Stomach (tissue), 9 donors: Measurements from ENCODE around the gene FAM234B. TPM values are rescaled to one million over a fixed set of nuclear protein-coding genes. Genes with fewer than 3 reads are reported as not detected.

ENCODE experiments used
- DNase-seq, 2 donors: peaks; one replicate each; pipeline versions ENCODE4 v3.0.0 to v3.0.0-alpha.2; 2013 to 2019
- H3K27ac ChIP-seq, 5 donors: fragments of 200-600 bp in 4 of 5; sonication (generic) in 4 of 5; one replicate each; pipeline ENCODE4 v1.5.1; 2013 to 2019; ENCODE audit warnings: mild to moderate bottlenecking in 1 of 5, moderate library complexity in 1 of 5
- H3K27me3 ChIP-seq, 3 donors: fragments of 200-600 bp; sonication (generic); one replicate each; pipeline ENCODE4 v1.5.1; 2017 to 2019; ENCODE audit warnings: mixed run types in 1 of 3
- H3K36me3 ChIP-seq, 4 donors: fragments of 200-600 bp; sonication (generic); 1 replicate in 3 of 4; 2 replicates in 1 of 4; pipeline ENCODE4 v1.5.1; 2016 to 2019
- H3K4me1 ChIP-seq, 4 donors: fragments of 200-600 bp; sonication (generic); one replicate each; pipeline ENCODE4 v1.5.1; 2016 to 2019
- H3K4me3 ChIP-seq, 4 donors: fragments of 200-600 bp; sonication (generic) in 3 of 4; one replicate each; pipeline ENCODE4 v1.5.1; 2016 to 2019; ENCODE audit warnings: mild to moderate bottlenecking in 1 of 4
- H3K9me3 ChIP-seq, 4 donors: fragments of 200-600 bp; sonication (generic); one replicate each; pipeline ENCODE4 v1.5.1; 2016 to 2019
- EP300 ChIP-seq: sonication (generic); formaldehyde crosslinking; IDR thresholded peaks from one replicate; pipeline ENCODE4 v1.6.1; 2017; ENCODE audit warnings: antibody characterized with exemption
- POLR2A ChIP-seq, 4 donors: fragments of 450-650 bp; IDR thresholded peaks; one replicate each; pipeline ENCODE4 v1.6.1; 2016; ENCODE audit warnings: antibody characterized with exemption in 4 of 4, control low read depth in 2 of 4, mild to moderate bottlenecking in 1 of 4, moderate library complexity in 1 of 4
- POLR2AphosphoS5 ChIP-seq, 3 donors: sonication (generic); formaldehyde crosslinking; IDR thresholded peaks; one replicate each; pipeline ENCODE4 v1.6.1; 2016; ENCODE audit warnings: antibody characterized with exemption in 3 of 3
- WGBS, 5 donors: extraction: QIAGEN DNeasy Blood & Tissue Kit in 3 of 5; methylation state at CpG; one replicate each; pipeline versions ENCODE4 v1.1.5 to v1.1.7; 2013 to 2018; 5-methylcytosine and 5-hydroxymethylcytosine counted together
- intact Hi-C: fragments of 100-400 bp; cut with DNase I; formaldehyde crosslinking; loops from one replicate; pipeline ENCODE4 v1.15.1; 2023; ENCODE audit warnings: low total_unique reads
- polyA plus RNA-seq, 3 donors: library from polyadenylated mRNA; stranded (reverse); fragments of 200-250 nt; gene quantifications; one replicate each; pipeline ENCODE4 v1.2.3, GENCODE V29; 2013
- total RNA-seq, 5 donors: library from RNA; depleted of rRNA; stranded (reverse); fragments of >200 nt; gene quantifications; one replicate each; pipeline versions ENCODE4 v1.1.0 to v1.2.3, GENCODE V29; 2014 to 2016
- TF ChIP-seq, protein P1 (sequence below), 7 experiments: fragments of 450-650 bp in 4 of 7; fragments of 200-600 bp in 3 of 7; sonication (generic) in 3 of 7; IDR thresholded peaks; one replicate each; pipeline ENCODE4 v1.5.1; 2016 to 2019; ENCODE audit warnings: antibody characterized with exemption in 7 of 7, control low read depth in 2 of 7, mild to moderate bottlenecking in 1 of 7
- donor health status: healthy with polysubstance abuse.
- donor health status: Bipolar disorder and iron deficiency.
- donor health status: healthy.

FAM234B gene
- total and polyA plus RNA-seq, 8 donors = 0.87 to 6.2 (median 2.5) TPM; not detected in 2

DNA sequence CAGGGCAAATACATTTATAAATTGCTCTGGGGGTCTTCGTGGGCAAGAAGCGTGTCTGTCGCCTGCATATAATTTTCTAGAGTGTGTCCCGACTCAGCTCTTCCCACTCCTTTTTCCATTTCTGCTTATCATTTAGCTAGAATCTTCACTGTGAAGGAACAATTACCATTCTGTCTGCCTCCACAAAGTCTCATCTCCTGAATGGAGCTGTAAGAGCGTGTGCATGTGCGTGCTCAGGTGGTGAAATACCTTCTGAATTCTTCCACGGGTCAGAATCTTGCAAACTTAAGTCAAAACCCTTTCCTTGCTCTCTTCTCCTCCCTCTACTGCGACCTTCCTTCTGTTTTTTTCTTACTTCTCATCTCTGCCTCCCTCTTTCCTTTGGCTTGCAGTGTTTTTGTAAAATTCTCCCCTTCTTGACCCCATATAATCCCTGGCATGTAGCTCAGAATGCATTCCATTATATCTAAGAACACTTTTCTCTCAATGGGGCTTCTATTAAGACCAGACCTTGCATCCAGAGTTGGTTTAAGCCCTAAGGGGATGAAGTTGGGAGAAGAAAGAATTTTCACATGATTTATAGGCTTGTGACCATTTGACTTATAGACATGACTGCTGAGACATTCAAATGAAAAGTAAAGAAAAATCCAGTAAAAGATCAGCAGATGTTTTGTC lies 84.2 kb downstream of the FAM234B start:
- Histone ChIP-seq H3K4me1 (peaks cover 0 to 6% (median 3%) of the 10 kb centered on the region in 4 donors), H3K36me3 (no peaks in the 10 kb centered on the region), H3K27ac (no peak overlapping the region), H3K27me3 (no peaks in the 10 kb centered on the region), H3K9me3 (no peaks in the 10 kb centered on the region), H3K4me3 (no peak overlapping the region)
- DNase-seq = no peak
- intact Hi-C loops = no loop called here
- TF ChIP-seq, protein P1, sequence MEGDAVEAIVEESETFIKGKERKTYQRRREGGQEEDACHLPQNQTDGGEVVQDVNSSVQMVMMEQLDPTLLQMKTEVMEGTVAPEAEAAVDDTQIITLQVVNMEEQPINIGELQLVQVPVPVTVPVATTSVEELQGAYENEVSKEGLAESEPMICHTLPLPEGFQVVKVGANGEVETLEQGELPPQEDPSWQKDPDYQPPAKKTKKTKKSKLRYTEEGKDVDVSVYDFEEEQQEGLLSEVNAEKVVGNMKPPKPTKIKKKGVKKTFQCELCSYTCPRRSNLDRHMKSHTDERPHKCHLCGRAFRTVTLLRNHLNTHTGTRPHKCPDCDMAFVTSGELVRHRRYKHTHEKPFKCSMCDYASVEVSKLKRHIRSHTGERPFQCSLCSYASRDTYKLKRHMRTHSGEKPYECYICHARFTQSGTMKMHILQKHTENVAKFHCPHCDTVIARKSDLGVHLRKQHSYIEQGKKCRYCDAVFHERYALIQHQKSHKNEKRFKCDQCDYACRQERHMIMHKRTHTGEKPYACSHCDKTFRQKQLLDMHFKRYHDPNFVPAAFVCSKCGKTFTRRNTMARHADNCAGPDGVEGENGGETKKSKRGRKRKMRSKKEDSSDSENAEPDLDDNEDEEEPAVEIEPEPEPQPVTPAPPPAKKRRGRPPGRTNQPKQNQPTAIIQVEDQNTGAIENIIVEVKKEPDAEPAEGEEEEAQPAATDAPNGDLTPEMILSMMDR (IDR thresholded peaks at IDR 0.05) = no peak
- TF ChIP-seq POLR2AphosphoS5 (IDR thresholded peaks at IDR 0.05) (no peak), EP300 (no peak), POLR2A (IDR thresholded peaks at IDR 0.05) (no peak)
- WGBS, 5 donors = 87 to 94% (median 91%) methylated on average over 8 of the region's 8 CpGs

DNA sequence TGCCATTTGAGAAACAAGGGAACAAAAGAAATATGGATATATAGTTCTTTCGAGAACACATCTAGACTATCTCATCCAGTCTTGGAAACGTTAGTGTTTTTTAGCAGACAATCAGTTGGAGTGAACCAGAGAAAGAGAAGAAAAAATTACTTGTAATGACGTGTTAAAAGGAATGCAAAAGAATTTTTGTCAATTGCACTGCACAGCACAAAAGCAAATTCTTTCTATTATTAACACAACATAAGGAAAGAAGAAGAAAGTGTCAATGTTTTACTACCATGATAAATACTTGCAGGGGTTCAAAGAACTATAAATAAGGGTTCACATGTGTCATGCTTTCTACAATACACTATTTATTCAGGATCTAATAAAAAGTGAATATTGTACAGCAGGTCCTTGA lies 86.8 kb downstream of the FAM234B start:
- WGBS, 5 donors = 46 to 64% (median 50%) methylated on average over 3 of the region's 3 CpGs
- peaks cover 0 to 14% (median 3%) of the 10 kb centered on the region in 4 donors for H3K4me1 ChIP-seq
- H3K9me3 ChIP-seq = no peaks in the 10 kb centered on the region
- DNase-seq = no peak
- no peak overlapping the region for H3K4me3 ChIP-seq
- H3K36me3 ChIP-seq = no peaks in the 10 kb centered on the region
- H3K27ac ChIP-seq = no peak overlapping the region
- TF ChIP-seq EP300 = no peak
- intact Hi-C loops = no loop called here
- H3K27me3 ChIP-seq = no peaks in the 10 kb centered on the region

Other genes starting within 250 kb of the FAM234B start
- 100 to 1,000 TPM in 1 of 5 donors, 10 to 100 TPM in 3, 1 to 10 TPM in 1; 9.6 to 108 (median 21.4) TPM for gene DDX47, start 231.0 kb upstream of the FAM234B start, total RNA-seq
- 10 to 100 TPM; 31.0 to 37.9 (median 32.6) TPM for gene DDX47, start 231.0 kb upstream of the FAM234B start, polyA plus RNA-seq
- gene GPRC5A, start 152.8 kb upstream of the FAM234B start, total RNA-seq = 100 to 1,000 TPM in 1 of 5 donors, 10 to 100 TPM in 2, 1 to 10 TPM in 1, under 1 TPM in 1; 0.58 to 112 (median 39.5) TPM
- gene GPRC5A, start 152.8 kb upstream of the FAM234B start, polyA plus RNA-seq = 10 to 100 TPM in 1 of 3 donors, 1 to 10 TPM in 2; 4.0 to 89.1 (median 8.4) TPM
- gene GPRC5D, start 92.2 kb upstream of the FAM234B start, total RNA-seq = not detected
- gene GPRC5D, start 92.2 kb upstream of the FAM234B start, polyA plus RNA-seq = under 1 TPM in 1 of 3 donors, not detected in 2; 0.18 TPM
- 10 to 100 TPM in 2 of 5 donors, 1 to 10 TPM in 2, under 1 TPM in 1; 0.45 to 43.2 (median 8.2) TPM for gene HEBP1, start 44.1 kb upstream of the FAM234B start, total RNA-seq
- 10 to 100 TPM; 41.7 to 57.3 (median 51.8) TPM for gene HEBP1, start 44.1 kb upstream of the FAM234B start, polyA plus RNA-seq
- gene GSG1, start 59.3 kb downstream of the FAM234B start, total RNA-seq = not detected
- not detected for gene GSG1, start 59.3 kb downstream of the FAM234B start, polyA plus RNA-seq
- gene EMP1, start 152.3 kb downstream of the FAM234B start, total RNA-seq = 100 to 1,000 TPM in 1 of 5 donors, 10 to 100 TPM in 3, 1 to 10 TPM in 1; 7.6 to 115 (median 23.9) TPM
- gene EMP1, start 152.3 kb downstream of the FAM234B start, polyA plus RNA-seq = 100 to 1,000 TPM in 1 of 3 donors, 10 to 100 TPM in 1, 1 to 10 TPM in 1; 6.2 to 209 (median 12.5) TPM